Lower leg skin (tissue), 4 donors: ENCODE data around the gene PPARA. TPM values are rescaled to one million over a fixed set of nuclear protein-coding genes. Genes with fewer than 3 reads are reported as not detected.

ENCODE experiments used
- DNase-seq, 2 donors: peaks; one replicate each; pipeline ENCODE4 v3.0.0-alpha.2; 2019; ENCODE audit warnings: low spot score in 2 of 2
- H3K4me3 ChIP-seq: fragments of 200-600 bp; sonication (generic); 2 replicates; pipeline ENCODE4 v1.5.1; 2017; ENCODE audit warnings: mild to moderate bottlenecking, low read depth; ENCODE audit not compliant: poor library complexity, severe bottlenecking
- CTCF ChIP-seq, 3 donors: fragments of 450-650 bp; IDR thresholded peaks; one replicate each; pipeline ENCODE4 v1.5.1; 2016; ENCODE audit warnings: antibody characterized with exemption in 3 of 3, mild to moderate bottlenecking in 3 of 3, moderate library complexity in 2 of 3
- POLR2A ChIP-seq, 2 donors: fragments of 450-650 bp; IDR thresholded peaks; one replicate each; pipeline ENCODE4 v1.6.1; 2016 to 2017; ENCODE audit warnings: antibody characterized with exemption in 2 of 2, mild to moderate bottlenecking in 1 of 2, moderate library complexity in 1 of 2
- WGBS, 2 donors: methylation state at CpG; one replicate each; pipeline ENCODE4 v1.1.5; 2018; 5-methylcytosine and 5-hydroxymethylcytosine counted together
- intact Hi-C: fragments of 100-400 bp; cut with DNase I; formaldehyde crosslinking; loops from one replicate; pipeline ENCODE4 v1.15.0; 2023; ENCODE audit warnings: low total_unique reads
- total RNA-seq, 4 donors: library from RNA; depleted of rRNA; stranded (reverse); fragments of >200 nt; gene quantifications; one replicate each; pipeline ENCODE4 v1.1.0, GENCODE V29; 2016

Gene PPARA
- total RNA-seq, 4 donors from 2014 or later: 27.8 to 58.1 (median 37.8) TPM

GRCh38 chr22:46143491-46144147, 6.7 kb upstream of the PPARA start:
- intact Hi-C loops: no loop called here
- DNase-seq: peak in 1 of 2 donors; percentile 83
- TF ChIP-seq CTCF (IDR thresholded peaks at IDR 0.05): no peak
- TF ChIP-seq POLR2A (IDR thresholded peaks at IDR 0.05): no peak
- WGBS, 2 donors: 46 to 77% methylated on average over 8 of the region's 8 CpGs
- no peak overlapping the region for H3K4me3 ChIP-seq

GRCh38 chr22:46145361-46145851, 4.9 kb upstream of the PPARA start:
- intact Hi-C loops: no loop called here
- peak in 1 of 2 donors; percentile 85 for DNase-seq
- TF ChIP-seq CTCF (IDR thresholded peaks at IDR 0.05): no peak
- TF ChIP-seq POLR2A (IDR thresholded peaks at IDR 0.05): no peak
- no peak overlapping the region for H3K4me3 ChIP-seq
- 92 to 94% methylated on average over 14 of the region's 14 CpGs for WGBS, 2 donors

GRCh38 chr22:46145896-46146295, 4.4 kb upstream of the PPARA start:
- WGBS, 2 donors: 91 to 95% methylated on average over 11 of the region's 11 CpGs
- TF ChIP-seq CTCF (IDR thresholded peaks at IDR 0.05): no peak
- no peak for TF ChIP-seq POLR2A (IDR thresholded peaks at IDR 0.05)
- no peak overlapping the region for H3K4me3 ChIP-seq
- no peak for DNase-seq
- intact Hi-C loops: no loop called here

- no peak overlapping the region for H3K4me3 ChIP-seq
- DNase-seq: no peak
- 94% methylated on average over 4 of the region's 4 CpGs for WGBS, 2 donors
- TF ChIP-seq POLR2A (IDR thresholded peaks at IDR 0.05): no peak
- no peak for TF ChIP-seq CTCF (IDR thresholded peaks at IDR 0.05)
- intact Hi-C loops: no loop called here
These were observed 4.0 kb upstream of the PPARA start for GRCh38 chr22:46146329-46146728.

- TF ChIP-seq CTCF (IDR thresholded peaks at IDR 0.05): no peak
- TF ChIP-seq POLR2A (IDR thresholded peaks at IDR 0.05): no peak
- WGBS, 2 donors: 59 to 69% methylated on average over 7 of the region's 7 CpGs
- DNase-seq: no peak
- no peak overlapping the region for H3K4me3 ChIP-seq
- intact Hi-C loops: no loop called here
These were observed 3.3 kb upstream of the PPARA start for GRCh38 chr22:46147061-46147460.
